Body of pancreas (tissue), 4 donors: Measurements from ENCODE around the gene RAET1E. TPM values are rescaled to one million over a fixed set of nuclear protein-coding genes. Genes with fewer than 3 reads are reported as not detected.
"Not testable (repeated sequence)": the region's sequence is repeated elsewhere in the genome, so short reads cannot be mapped to it uniquely, and the experiment has no call there.

Experiments used
- ATAC-seq: fragments of 150-250 bp; one replicate; pipeline ENCODE4 v1.9.1; 2016
- DNase-seq, 4 donors: peaks; one replicate each; pipeline ENCODE4 v3.0.0-alpha.2; 2019
- H3K27ac ChIP-seq, 4 donors: fragments of 200-600 bp; sonication (generic); 1 replicate in 3 of 4; 2 replicates in 1 of 4; pipeline versions ENCODE4 v1.5.1 to v1.6.1; 2016 to 2019; ENCODE audit warnings: mild to moderate bottlenecking in 1 of 4, mixed read lengths in 1 of 4, moderate library complexity in 1 of 4
- H3K27me3 ChIP-seq, 2 donors: fragments of 200-600 bp; sonication (generic); one replicate each; pipeline ENCODE4 v1.6.0; 2016; ENCODE audit warnings: mild to moderate bottlenecking in 1 of 2
- H3K36me3 ChIP-seq, 2 donors: fragments of 200-600 bp; sonication (generic); replicated peaks in 1 of 2; 2 replicates each; pipeline ENCODE4 v1.5.1; 2016; ENCODE audit warnings: low read depth in 2 of 2; ENCODE audit not compliant: insufficient read depth in 1 of 2
- H3K4me1 ChIP-seq: fragments of 200-600 bp; sonication (generic); one replicate; pipeline ENCODE4 v1.6.0; 2016
- H3K4me3 ChIP-seq, 2 donors: fragments of 200-600 bp; sonication (generic); 1 replicate in 1 of 2; 2 replicates in 1 of 2; pipeline ENCODE4 v1.5.1; 2016 to 2019
- H3K9me3 ChIP-seq, 3 donors: fragments of 200-600 bp; sonication (generic); 1 replicate in 2 of 3; 2 replicates in 1 of 3; pipeline ENCODE4 v1.5.1; 2016
- POLR2A ChIP-seq, 3 donors: fragments of 450-650 bp; IDR thresholded peaks; one replicate each; pipeline ENCODE4 v1.6.1; 2016; ENCODE audit warnings: antibody characterized with exemption in 3 of 3, mild to moderate bottlenecking in 2 of 3
- WGBS, 2 donors: methylation state at CpG; one replicate each; pipeline ENCODE4 v1.1.5; 2017; 5-methylcytosine and 5-hydroxymethylcytosine counted together
- intact Hi-C: fragments of 100-400 bp; cut with DNase I; formaldehyde crosslinking; loops from one replicate; pipeline ENCODE4 v1.15.1; 2023
- total RNA-seq, 2 donors: library from RNA; depleted of rRNA; stranded (reverse); fragments of >200 nt; gene quantifications; one replicate each; pipeline ENCODE4 v1.1.0, GENCODE V29; 2016
- TF ChIP-seq, protein P1 (sequence below), 7 experiments: fragments of 450-650 bp in 4 of 7; fragments of 200-600 bp in 3 of 7; sonication (generic) in 3 of 7; IDR thresholded peaks; one replicate each; pipeline ENCODE4 v1.5.1; 2016 to 2019; ENCODE audit warnings: antibody characterized with exemption in 7 of 7

RAET1E gene
- total RNA-seq, 2 donors from 2014 or later, result not detected

DNA sequence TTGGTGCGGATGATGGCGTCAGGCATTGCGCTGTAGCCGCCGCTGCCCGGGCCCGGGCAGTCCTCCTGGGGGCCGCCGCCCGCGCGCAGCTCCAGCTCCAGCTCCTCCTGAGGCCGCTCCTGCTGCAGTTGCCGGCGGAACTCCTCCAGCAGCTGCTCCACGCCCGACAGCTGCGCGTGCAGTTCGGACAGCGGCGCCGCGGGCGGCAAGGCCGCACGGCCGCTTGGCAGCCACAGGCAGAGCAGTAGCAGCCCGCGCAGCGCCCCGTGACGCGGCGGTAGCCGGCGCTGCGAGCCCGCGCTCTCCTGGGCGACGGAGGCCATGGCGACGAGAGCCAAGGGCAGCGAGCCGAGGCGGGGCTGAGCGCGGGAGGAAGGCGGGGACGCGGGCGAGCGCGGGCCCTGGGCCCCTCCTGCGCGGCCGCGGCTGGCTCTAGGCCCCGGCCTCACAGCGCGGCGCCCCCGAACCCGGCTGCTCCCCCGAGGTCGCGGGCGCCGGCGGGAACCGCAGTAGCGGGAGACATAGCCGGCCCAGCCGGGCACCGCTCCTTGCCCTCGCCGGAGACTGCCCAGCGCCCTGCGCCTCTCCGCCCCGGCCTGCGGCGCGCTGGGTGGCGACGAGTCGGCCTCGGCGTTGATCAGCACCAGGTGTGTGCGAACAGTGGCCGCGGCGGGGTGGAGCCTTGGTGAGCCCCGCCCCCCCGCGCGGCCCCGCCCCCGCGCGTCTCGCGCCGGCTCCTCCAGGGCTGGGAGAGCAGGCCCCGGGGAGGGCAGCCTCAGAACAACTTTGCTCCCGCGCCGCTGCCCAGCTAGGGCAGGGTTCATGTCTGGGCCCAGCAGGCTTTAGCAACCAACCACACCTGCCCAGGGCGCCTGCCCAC is 34.0 kb downstream of the RAET1E start, which contains the start of gene LRP11:
TSS of gene LRP11 (minus strand) at position 662 of the 880 bp plus-strand sequence. CDS start at position 323, 339 bp downstream.
- Histone ChIP-seq H3K9me3 (no peaks in the 10 kb centered on the region), H3K4me1 (peaks cover 36% of the 10 kb centered on the region), H3K27me3 (no peaks in the 10 kb centered on the region), H3K36me3 (no peaks in the 10 kb centered on the region), H3K4me3 (peak within 1 kb of the TSS; percentile 38 to 64), H3K27ac (peak within 1 kb of the TSS; percentile 97 to 99 (median 98))
- DNase-seq, result peak; percentile 89 to 93 (median 90)
- peak; percentile 85 for ATAC-seq
- TF ChIP-seq, protein P1, sequence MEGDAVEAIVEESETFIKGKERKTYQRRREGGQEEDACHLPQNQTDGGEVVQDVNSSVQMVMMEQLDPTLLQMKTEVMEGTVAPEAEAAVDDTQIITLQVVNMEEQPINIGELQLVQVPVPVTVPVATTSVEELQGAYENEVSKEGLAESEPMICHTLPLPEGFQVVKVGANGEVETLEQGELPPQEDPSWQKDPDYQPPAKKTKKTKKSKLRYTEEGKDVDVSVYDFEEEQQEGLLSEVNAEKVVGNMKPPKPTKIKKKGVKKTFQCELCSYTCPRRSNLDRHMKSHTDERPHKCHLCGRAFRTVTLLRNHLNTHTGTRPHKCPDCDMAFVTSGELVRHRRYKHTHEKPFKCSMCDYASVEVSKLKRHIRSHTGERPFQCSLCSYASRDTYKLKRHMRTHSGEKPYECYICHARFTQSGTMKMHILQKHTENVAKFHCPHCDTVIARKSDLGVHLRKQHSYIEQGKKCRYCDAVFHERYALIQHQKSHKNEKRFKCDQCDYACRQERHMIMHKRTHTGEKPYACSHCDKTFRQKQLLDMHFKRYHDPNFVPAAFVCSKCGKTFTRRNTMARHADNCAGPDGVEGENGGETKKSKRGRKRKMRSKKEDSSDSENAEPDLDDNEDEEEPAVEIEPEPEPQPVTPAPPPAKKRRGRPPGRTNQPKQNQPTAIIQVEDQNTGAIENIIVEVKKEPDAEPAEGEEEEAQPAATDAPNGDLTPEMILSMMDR (IDR thresholded peaks at IDR 0.05), result peak in 1 of 7 experiments; percentile 4
- peak; percentile 72 to 89 (median 73) for TF ChIP-seq POLR2A (IDR thresholded peaks at IDR 0.05)
- intact Hi-C loops, result no loop called here
- 0% methylated on average over 17 to 110 of the region's 110 CpGs for WGBS, 2 donors

DNA sequence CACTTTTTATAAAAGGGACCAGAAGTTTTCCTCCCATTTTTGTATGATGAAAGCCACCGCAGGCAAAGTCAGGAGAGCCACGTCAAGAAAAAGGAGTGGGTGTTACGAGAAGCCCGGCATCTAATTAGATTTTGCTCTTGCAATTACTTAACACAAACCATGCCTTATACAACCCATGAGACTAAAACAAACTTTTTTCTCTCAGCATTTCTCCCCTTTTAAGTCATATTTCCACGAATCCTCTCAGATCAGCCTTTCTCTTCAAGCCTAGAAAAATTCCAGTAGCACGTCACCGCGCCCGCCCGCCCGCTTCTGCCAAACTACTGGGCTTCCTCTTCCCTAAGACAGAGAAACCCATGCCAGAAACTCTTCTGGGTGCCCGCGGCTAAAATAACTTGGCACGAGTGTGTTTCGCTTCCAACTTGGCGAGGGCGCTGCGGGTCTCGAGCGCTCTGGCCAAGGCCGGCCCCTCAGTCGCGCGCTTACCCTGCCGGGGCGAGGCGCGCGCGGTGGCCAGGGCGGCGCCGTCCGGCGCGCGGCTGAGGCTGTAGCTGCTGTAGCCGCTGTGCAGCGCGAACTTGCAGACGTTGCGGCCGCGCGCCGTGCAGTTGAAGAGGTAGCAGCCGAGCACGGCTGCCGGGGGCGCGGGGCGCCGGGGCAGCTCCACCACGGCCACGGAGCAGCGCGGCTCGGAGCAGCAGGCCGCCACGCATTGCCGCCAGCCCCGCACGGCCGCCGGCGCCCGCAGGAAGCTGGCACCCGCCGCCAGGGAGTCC is 34.8 kb downstream of the RAET1E start:
- peak overlapping the region; percentile 97 to 99 (median 98) for H3K27ac ChIP-seq
- DNase-seq, result peak; percentile 82 to 87 (median 86)
- 0 to 1% methylated on average over 18 to 69 of the region's 69 CpGs for WGBS, 2 donors
- intact Hi-C loops, result no loop called here
- peaks cover 36% of the 10 kb centered on the region for H3K4me1 ChIP-seq
- TF ChIP-seq, protein P1 (IDR thresholded peaks at IDR 0.05), result peak in 1 of 7 experiments; percentile 4
- TF ChIP-seq POLR2A (IDR thresholded peaks at IDR 0.05), result peak; percentile 46 to 69 (median 54)
- H3K36me3 ChIP-seq, result no peaks in the 10 kb centered on the region
- peak overlapping the region; percentile 38 to 64 for H3K4me3 ChIP-seq
- H3K9me3 ChIP-seq, result no peaks in the 10 kb centered on the region
- ATAC-seq, result peak; percentile 65
- H3K27me3 ChIP-seq, result no peaks in the 10 kb centered on the region

DNA sequence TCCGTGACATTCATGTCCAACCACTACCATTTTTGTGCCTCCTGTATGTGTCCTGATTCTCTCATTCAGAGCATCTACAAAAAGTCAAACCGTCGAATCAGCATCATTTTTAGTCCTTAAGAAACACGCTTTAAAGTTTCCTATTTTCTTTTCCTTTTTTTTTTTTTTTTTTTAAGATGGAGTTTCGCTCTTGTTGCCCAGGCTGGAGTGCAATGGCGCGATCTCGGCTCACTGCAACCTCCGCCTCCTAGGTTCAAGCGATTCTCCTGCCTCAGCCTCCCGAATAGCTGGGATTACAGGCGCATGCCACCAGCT is 35.5 kb downstream of the RAET1E start:
- H3K36me3 ChIP-seq, DNase-seq, H3K4me3 ChIP-seq, H3K9me3 ChIP-seq, H3K27me3 ChIP-seq, ATAC-seq, intact Hi-C loops: not testable (repeated sequence)
- peak overlapping the region; percentile 97 to 99 (median 98) for H3K27ac ChIP-seq
- WGBS, 2 donors, result 67 to 73% methylated on average over 12 of the region's 12 CpGs
- H3K4me1 ChIP-seq, result peaks cover 36% of the 10 kb centered on the region

DNA sequence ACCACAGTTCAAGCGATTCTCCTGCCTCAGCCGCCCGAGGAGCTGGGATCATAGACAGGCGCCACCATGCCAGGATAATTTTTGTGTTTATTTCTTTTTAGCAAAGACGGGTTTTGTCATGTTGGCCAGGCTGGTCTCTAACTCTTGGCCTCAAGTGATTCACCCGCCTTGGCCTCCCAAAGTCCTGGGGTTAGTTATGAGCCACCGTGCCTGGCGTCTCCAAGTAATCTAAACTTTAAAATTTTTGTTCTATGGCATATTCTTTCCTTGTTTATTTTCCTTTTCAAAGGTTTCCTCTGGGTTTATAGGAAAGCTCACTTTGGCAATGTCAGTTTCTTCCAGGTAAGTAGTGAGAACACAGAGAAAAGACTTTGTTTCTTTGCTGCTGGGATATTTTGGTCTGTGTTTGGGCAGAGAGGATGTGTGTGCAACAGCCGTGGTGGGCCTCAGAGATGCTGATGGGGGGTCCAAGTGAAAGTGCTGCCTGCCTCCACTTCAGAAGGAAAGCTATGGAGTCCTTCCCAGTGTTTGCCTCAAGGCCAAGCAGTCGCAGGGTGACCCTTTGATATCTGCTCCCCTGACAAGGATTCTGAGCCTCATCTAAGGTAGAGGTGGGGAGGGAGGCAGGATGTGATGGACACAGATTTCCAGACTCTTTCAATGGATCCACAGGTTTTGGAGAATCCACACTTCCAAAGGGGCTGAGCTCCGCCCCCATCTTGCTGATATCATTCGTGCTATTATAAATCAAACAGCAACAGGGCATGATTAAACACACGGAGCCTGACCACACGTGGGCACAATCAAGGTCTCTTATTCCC is 36.1 kb downstream of the RAET1E start:
- Histone ChIP-seq H3K4me1 (peaks cover 36% of the 10 kb centered on the region), H3K27ac (peak overlapping the region in 3 of 4 donors; percentile 97 to 99 (median 98)), H3K4me3 (no peak overlapping the region), H3K27me3 (no peaks in the 10 kb centered on the region), H3K9me3 (no peaks in the 10 kb centered on the region), H3K36me3 (no peaks in the 10 kb centered on the region)
- peak in 1 of 4 donors; percentile 46 for DNase-seq
- TF ChIP-seq POLR2A (IDR thresholded peaks at IDR 0.05), result peak in 1 of 3 donors; percentile 11
- TF ChIP-seq, protein P1 (IDR thresholded peaks at IDR 0.05), result no peak
- no peak for ATAC-seq
- intact Hi-C loops, result no loop called here
- 61 to 69% methylated on average over 14 of the region's 14 CpGs for WGBS, 2 donors
